Endothelial cell of umbilical vein (primary cell): ENCODE results near the gene NPIPB5.
"Not testable (repeated sequence)": the region's sequence is repeated elsewhere in the genome, so short reads cannot be mapped to it uniquely, and the experiment has no call there.

Source experiments
- CTCF ChIP-seq, 2 donors: IDR thresholded peaks; 1 replicate in 1 of 2; 2 replicates in 1 of 2; pipeline ENCODE4 v1.5.1; 2011; ENCODE audit warnings: low read length in 2 of 2, mild to moderate bottlenecking in 2 of 2, moderate library complexity in 2 of 2, control low read depth in 1 of 2, inconsistent platforms in 1 of 2, low read depth in 1 of 2; ENCODE audit not compliant: insufficient read depth in 1 of 2; ENCODE audit errors: extremely low read depth in 1 of 2
- POLR2AphosphoS5 ChIP-seq: IDR thresholded peaks from 2 replicates; pipeline ENCODE4 v1.6.1; 2012; ENCODE audit warnings: low read depth, mild to moderate bottlenecking, control low read depth, low read length, moderate library complexity; ENCODE audit not compliant: insufficient read depth
- TF ChIP-seq, protein P1 (sequence below): IDR thresholded peaks from 2 replicates; pipeline ENCODE4 v1.6.1; 2011; ENCODE audit not compliant: insufficient read depth, insufficient read length

DNA sequence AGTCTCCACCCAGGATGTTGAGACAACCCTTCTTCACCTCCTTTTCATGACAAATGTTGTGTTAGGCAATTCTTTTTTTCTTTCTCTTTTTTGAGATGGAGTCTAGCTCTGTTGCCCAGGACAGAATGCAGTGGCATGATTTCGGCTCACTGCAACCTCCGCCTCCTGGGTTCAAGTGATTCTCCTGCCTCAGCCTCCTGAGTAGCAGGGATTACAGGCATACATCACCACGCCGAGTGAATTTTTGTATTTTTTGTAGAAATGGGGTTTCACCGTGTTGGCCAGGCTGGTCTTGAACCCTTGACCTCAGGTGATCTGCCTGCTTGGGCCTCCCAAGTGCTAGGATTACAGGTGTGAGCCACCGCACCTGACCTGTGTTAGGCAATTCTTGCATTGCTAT lies 39.2 kb downstream of the NPIPB5 start:
- TF ChIP-seq, protein P1, sequence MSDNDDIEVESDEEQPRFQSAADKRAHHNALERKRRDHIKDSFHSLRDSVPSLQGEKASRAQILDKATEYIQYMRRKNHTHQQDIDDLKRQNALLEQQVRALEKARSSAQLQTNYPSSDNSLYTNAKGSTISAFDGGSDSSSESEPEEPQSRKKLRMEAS: not testable (repeated sequence)
- TF ChIP-seq CTCF (IDR thresholded peaks at IDR 0.05; ENCODE audit: extremely low read depth in 1 of 2, insufficient read depth in 1 of 2, low read depth in 1 of 2, low read length in 2 of 2); POLR2AphosphoS5: not testable (repeated sequence)
